Measurements from ENCODE around the gene ATP9A.

ATP9A gene

DNA sequence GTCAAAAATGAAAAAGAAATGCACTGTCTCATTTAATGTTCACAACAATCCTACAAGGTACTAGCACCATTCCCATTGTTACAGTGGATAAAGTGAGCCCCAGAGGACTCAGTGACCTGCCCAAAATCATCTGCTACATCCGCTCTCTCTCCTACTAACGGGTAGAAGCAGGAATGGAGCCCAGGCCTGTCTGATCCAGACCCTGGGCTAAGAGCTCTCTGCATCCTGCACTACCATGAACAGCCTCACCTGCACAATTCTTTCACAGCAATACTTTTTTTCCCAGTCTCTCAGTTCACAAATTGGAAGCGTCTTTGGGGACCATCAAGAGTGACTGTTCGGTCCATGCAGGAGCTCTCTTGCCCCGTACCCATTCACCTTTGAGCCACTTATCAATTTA, 31.2 kb downstream of the ATP9A start:
- TF ChIP-seq, protein P1, sequence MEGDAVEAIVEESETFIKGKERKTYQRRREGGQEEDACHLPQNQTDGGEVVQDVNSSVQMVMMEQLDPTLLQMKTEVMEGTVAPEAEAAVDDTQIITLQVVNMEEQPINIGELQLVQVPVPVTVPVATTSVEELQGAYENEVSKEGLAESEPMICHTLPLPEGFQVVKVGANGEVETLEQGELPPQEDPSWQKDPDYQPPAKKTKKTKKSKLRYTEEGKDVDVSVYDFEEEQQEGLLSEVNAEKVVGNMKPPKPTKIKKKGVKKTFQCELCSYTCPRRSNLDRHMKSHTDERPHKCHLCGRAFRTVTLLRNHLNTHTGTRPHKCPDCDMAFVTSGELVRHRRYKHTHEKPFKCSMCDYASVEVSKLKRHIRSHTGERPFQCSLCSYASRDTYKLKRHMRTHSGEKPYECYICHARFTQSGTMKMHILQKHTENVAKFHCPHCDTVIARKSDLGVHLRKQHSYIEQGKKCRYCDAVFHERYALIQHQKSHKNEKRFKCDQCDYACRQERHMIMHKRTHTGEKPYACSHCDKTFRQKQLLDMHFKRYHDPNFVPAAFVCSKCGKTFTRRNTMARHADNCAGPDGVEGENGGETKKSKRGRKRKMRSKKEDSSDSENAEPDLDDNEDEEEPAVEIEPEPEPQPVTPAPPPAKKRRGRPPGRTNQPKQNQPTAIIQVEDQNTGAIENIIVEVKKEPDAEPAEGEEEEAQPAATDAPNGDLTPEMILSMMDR (conservative IDR thresholded peaks at IDR 0.05) = no peak
- peak overlapping the region; percentile 9; the same call in 1 of the 2 replicates for H3K27ac ChIP-seq

DNA sequence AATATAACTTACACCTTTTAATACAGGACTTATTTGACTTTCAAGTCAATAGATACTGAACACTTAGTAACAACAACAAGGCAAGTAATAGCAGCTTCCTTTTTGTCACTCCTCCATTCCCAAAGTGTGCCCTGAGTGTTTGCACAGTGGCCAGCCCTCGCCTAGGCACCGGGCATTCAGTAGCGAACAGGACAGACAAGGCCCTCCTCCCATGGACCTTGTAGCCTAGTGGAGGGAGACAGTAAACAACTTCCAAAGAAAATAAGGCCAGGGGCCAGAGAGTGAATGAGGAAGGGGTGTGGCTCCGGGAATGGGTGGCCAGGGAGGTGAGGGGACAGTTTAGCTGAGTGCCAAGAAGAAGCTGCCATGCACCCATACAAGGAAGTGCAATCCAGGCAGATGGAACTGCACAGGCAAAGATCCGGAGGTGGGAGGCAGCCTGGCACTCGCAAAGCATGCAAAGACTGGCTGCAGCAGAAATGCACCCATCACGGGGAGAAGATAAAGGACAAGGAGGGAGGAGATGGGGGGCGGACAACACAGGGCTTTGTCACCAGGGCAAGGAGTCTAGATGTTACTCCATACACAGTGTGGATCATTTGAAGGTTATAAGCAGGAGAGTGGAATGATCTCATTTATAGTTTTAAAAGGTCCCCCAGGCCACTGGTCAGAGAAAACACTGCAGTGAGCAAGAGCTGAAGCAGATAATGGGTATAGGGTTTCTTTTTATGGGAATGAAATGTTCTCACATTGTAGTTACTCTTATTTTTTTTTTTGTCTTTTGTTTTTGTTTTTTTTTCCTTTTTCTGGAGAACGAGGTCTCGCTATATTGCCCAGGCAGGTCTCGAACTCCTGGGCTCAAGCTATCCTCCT, 32.2 kb downstream of the ATP9A start:
- peak overlapping the region; percentile 21; the same call in 1 of the 2 replicates for H3K27ac ChIP-seq
- TF ChIP-seq, protein P1 (conservative IDR thresholded peaks at IDR 0.05) = no peak

DNA sequence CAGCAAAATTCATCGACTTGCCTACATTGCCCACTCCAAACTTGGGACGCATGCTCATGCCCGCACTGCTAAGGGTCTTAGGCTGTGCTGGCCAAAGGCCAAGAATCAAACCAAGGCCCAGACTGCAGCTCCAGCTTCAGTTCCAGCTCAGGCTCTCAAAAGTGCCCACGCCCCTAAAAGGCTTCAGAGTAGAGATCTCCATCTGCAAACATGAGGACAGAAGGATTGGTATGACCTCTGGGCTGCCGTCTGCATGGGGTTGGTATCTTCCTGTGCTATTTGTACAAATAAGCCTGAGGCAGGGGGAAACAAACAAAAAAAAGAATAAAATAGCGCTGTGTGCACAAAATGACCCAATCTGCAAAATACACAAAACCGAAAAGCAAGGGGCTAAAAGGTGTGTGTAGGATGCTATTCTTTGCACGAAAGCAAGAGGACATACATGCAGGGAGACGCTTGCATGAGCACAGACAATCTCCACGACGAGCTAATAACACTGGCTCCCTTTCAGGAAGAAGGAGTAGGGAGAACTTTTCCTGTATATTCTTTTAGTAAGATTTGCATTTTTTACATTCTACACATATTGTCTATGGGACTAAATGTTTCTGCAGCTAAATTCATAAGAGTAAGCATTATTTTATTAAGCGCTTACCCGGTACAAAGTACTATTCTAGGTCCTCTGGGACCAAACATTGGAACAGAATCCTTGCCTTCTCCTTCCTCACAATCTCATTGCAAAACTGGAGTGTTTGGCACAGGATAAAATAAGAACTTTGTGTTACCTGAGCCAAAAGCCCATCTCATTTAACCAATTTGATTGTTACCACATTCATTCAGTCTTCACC, 33.1 kb downstream of the ATP9A start:
- peak overlapping the region; percentile 21; the same call in 1 of the 2 replicates for H3K27ac ChIP-seq
- TF ChIP-seq, protein P1 (conservative IDR thresholded peaks at IDR 0.05) = no peak

DNA sequence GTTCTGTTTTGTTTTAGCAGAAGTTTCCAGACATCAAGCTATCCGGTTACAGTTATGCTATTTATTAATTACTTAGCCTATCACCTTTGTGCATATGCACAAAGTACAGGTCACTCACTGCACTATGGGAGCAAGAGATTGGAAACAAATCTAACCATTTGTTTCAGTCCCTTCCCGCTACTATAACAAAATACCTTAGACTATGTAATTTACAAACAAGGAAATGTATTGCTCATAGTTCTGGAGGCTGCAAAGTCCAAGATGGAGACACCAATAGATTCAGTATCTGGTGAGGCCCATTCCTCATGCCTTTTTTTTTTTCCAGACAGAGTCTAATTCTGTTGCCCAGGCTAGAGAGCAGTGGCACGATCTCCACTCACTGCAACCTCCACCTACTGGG, 35.1 kb downstream of the ATP9A start:
- TF ChIP-seq, protein P1 (conservative IDR thresholded peaks at IDR 0.05) = no peak
- no peak overlapping the region for H3K27ac ChIP-seq

DNA sequence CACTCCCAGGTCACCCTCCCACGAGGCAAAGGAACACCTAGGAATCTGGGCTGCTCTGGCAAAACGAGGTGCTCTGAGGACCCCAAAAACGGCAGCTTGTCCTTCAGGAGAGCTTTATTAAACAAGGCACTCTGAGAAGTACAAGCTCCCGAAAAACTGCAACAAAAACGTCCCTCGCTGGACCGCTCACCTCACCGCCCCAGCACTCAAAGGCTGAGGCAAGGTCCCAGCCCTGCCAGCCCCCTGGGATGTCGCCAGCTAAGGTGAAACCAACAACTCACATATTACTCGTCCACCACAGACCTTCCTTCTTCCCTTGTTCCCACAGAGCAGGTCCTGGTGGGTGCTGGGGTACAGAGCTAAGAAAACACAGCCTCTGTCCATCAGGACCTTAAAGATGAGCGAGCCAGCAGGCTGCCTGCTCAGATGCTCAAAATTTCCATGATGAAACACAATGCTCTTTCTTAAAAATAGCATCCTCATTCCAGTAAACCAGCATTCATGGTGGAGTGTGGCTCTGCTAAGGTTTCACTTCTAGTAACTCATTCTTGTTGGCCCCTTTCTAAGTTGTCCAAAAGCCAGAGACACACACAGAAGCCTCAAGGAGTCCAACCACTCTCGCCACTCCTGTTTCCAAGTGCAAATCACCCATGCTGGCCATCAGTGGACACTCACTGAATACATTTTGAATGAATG, 35.9 kb downstream of the ATP9A start:
- TF ChIP-seq, protein P1 (conservative IDR thresholded peaks at IDR 0.05) = no peak
- no peak overlapping the region for H3K27ac ChIP-seq

DNA sequence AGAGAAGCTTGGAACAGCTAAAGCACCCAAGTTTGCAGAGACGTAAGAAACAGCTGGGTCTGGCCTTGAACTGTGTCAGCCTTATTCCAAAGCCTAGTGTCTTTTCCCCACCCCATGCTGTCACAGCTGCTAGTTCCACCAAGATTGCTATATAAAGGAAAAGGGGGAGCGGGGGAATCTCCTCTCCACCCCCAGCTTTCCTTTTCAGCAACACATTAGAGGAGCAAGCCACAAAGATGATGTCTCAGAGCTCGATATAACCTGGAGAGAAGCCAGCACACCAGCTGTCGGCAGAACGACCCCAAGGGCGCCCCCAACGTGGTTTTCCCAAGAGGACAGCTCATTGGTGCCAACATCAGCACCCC, 36.5 kb downstream of the ATP9A start:
- TF ChIP-seq, protein P1 (conservative IDR thresholded peaks at IDR 0.05) = no peak
- no peak overlapping the region for H3K27ac ChIP-seq

DNA sequence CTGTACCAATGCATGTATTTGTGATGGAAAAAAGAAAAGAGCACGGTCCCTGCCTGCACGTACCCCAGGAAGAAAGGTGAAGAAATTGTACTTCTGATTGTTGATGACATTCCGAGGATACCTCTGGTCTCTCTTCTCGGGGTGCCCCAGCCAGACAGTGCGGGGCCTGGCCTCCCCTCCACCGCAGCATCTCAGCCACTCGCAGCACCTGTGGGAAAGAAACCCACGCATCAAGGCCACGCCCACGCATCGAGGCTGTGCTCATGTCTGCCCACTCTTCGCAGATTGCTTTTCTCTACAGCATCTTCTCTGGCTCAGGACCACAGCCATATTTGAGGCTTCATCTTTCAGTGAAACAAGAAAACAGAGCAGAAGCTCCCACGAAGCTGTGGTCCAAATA, 38.4 kb downstream of the ATP9A start:
- TF ChIP-seq, protein P1 (conservative IDR thresholded peaks at IDR 0.05) = no peak
- H3K27ac ChIP-seq = no peak overlapping the region

All from VCaP (cell line).